UCSD-AML1 (cell line): Measurements from ENCODE around the gene RGS5.

Source experiments
- DNase-seq: peaks from one replicate; lab custom pipeline; 2025; ENCODE audit not compliant: unreplicated experiment; lab: John Stamatoyannopoulos, UW

Gene RGS5

DNA sequence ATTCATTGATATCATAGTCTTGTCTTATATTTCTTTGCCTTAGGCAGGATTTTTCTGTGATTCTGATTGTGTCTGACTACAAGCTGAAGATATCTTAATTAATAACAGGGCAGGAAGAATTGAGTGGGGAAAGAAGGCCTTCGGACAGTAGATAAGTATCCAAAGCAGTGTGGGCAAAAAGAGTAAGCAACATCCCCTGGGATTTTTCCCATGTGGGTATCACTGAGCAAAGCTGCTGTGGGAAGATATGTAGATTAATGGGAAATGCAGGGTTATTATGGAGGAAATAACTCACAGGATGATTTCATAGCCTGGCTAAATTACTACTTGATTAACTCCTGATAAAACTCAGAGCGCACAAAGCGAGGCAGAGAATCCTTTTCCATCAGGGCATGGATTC is 55.7 kb downstream of the RGS5 start:
- no peak for DNase-seq

GRCh38 chr1:163145435-163145834 is 57.3 kb downstream of the RGS5 start:
- DNase-seq, result no peak

DNA sequence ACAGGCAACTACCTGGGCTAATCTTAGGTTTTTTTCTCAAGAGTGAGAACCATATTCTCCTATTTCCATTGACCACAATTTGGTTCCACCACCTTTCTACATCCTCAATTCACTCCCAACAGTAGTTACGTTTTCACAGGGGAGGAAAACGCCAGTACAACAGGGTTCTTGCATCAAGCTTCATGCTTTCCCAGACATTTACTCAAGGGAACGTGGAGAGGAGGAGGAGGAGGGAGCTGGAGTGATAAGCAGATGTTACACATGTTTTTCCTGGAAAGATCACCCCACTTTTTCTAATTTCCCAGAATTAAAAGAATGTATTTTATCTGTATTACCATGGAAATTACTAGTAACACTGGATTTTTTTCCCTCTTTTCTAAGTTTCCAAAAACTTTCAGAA is 58.3 kb downstream of the RGS5 start:
- DNase-seq, result no peak

DNA sequence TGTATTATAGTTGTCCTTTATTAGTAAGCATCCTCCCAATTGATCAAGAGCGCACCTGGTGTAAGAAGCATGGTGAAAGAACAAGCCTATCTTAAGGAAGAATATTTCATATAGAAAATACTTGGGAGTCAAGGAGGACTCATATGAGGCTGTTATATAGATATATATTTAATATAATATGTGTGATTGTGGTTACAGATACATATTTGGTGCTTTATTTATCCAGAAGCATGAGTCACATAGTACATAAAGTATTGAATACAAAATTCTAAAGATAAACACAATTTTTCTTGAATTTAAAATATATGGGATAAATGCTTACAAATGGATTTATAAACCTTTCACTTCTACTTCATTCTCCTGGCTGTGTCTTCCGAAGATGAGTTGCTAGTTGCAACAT is 60.6 kb downstream of the RGS5 start:
- DNase-seq, result no peak

- no peak for DNase-seq
Observed at GRCh38 chr1:163141556-163141955, 61.2 kb downstream of the RGS5 start.

- DNase-seq, result no peak
Observed at GRCh38 chr1:163137556-163138265, 65.0 kb downstream of the RGS5 start.

- no peak for DNase-seq
Observed at GRCh38 chr1:163131981-163132380, 70.7 kb downstream of the RGS5 start.

DNA sequence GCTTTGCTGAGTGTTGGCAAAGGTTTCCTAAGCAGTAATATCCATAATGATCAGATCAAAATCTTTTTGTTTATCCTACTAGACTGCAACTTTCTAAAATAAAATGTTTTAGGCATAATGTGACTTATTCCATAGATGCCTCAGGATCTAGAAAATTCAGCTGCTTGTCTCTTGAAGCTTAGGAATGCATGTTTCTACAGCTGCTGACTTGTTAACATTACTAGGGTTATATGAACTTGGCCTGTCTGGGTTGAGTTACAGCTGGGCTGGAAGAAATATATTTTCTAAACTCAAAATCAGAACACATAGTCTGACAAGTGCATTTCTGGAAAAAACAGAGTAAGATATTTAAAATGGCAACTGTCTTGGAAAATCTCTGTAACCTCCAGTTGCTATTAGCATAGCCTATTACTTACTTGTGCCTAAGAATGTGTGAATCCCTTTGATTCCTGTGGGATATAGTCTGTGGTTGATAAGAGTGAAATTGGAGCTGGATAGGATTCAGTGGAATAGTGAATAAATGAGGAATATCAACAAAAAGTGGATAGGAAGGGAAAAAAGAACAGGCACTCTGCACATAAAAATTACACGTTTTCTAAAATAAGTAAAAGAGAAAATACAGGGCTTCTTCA is 72.4 kb downstream of the RGS5 start:
- DNase-seq, result no peak

DNA sequence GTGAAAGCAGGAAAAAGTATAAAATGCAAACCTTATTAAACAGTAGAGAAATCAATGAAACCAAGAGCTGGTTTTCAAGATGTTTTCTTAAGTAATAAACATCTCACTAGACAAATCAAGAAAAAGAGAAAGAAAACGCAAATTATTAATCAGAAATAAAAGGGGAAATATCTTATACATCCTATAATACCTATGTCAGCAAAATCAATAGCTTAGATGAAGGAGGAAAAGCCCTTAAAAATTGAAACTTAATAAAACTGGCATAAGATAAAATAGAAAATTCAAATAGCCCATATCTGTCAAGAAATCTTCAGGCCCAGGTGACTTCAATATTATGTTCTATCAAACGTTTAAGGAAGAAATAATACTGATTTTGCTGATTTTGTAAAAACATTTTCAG is 74.4 kb downstream of the RGS5 start:
- DNase-seq, result no peak

DNA sequence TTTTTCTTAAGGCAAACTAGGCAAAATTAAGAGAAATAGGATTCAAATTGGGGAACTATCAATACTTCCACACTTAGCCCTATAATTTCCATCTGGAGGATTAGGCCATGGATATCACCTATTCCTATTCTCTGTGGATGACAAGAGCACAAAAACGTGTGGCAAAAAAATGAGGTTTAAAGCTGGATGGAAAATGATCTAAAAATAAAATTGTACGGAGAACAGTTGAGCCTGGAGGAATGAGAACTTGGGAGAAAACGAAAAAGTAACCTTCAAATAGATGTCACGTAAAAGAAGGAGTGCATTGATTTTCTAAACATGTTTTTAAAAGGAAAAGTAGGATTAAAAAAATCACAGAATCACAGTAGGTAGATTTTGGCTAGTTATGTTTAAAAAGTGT is 77.9 kb downstream of the RGS5 start:
- no peak for DNase-seq

DNA sequence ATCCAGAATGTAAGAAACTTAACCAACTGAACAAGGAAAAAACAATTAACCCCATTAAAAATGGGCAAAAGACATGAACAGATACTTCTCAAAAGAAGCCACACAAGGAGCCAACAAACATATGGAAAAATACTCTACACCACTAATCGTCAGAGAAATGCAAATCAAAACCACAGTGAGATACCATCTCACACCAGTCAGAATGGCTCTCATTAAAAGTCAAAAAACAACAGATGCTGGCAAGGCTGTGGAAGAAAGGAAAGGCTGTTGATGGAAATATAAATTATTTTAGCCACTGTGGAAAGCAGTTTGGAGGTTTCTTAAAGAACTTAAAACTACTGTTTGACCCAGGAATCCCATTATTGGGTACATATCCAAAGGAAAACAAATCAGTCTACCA is 82.3 kb downstream of the RGS5 start:
- no peak for DNase-seq

DNA sequence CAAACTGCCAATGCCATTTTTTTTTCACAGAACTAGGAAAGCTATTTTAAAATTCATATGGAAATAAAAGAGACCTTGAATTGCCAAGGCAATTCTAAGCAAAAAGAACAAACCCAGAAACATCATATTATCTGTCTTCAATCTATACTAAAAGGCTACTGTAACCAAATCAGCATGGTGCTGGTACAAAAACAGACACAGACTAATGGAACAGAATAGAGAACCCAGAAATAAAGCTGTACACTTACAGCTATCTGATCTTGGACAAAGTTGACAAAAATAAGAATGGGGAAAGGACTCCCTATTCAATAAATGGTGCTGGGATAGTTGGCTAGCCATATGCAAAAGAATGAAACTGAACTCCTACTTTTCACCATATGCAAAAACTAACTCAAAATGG is 83.0 kb downstream of the RGS5 start:
- DNase-seq, result no peak

- no peak for DNase-seq
Observed at GRCh38 chr1:163115887-163116286, 86.8 kb downstream of the RGS5 start.

GRCh38 chr1:163107655-163108054 is 95.1 kb downstream of the RGS5 start:
- no peak for DNase-seq

- no peak for DNase-seq
Observed at GRCh38 chr1:163106364-163106987, 96.2 kb downstream of the RGS5 start.

GRCh38 chr1:163104385-163105099 is 98.2 kb downstream of the RGS5 start:
- no peak for DNase-seq

GRCh38 chr1:163102590-163102989 is 100.1 kb downstream of the RGS5 start:
- DNase-seq, result no peak

DNA sequence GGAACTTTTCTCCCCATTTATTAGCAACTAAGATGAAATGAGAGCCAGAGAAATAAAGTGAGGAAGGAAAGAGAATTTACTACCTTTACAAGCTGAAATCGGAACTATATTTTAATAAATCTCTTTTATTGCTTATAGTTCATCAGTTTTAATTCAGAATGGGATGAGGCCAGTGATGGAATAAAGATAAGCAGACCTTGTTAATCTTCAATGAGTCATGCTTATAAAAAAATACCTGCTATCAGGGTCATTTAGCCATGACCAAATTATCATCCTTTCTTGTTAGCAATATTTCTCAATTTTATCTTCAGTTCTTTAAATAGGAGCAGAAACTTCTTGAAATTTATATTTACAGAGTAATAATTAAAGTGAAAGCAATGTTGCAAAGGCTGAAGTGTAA is 107.5 kb downstream of the RGS5 start:
- DNase-seq, result no peak

GRCh38 chr1:163094589-163094988 is 108.1 kb downstream of the RGS5 start:
- DNase-seq, result no peak

GRCh38 chr1:163094182-163094581 is 108.5 kb downstream of the RGS5 start:
- no peak for DNase-seq

DNA sequence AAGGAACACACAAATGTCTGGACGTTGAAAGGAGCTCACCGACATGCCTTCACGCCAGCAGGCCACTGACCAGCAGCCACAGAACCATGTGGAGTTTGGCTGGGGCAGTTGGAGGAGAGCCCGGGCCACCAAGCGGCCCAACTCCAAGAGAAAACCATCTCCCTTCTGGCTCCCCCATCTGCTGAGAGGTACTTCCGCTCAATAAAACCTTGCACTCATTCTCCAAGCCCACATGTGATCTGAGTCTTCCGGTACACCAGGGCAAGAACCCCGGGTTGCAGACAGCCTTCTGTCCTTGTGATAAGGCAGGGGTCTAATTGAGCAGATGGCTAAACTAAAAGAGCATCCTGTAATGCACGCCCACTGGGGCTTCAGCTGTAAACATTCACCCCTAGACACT is 109.1 kb downstream of the RGS5 start:
- DNase-seq, result no peak

- DNase-seq, result no peak
Observed at GRCh38 chr1:163093169-163093568, 109.5 kb downstream of the RGS5 start.
